ENCODE measurements around the gene JAK3. TPM values are rescaled to one million over a fixed set of nuclear protein-coding genes. Genes with fewer than 3 reads are reported as not detected.

Gene JAK3
- total and polyA plus RNA-seq, 10 donors = 30.6 to 203 (median 116) TPM

GRCh38 chr19:17811103-17811502 is 36.7 kb downstream of the JAK3 start:
- no peaks in the 10 kb centered on the region for H3K9me3 ChIP-seq
- intact Hi-C loops (cut with DNase I; ENCODE audit: low total_unique reads) = no loop called here
- TF ChIP-seq CTCF (IDR thresholded peaks at IDR 0.05 in 8 of 11, conservative IDR thresholded peaks at IDR 0.05 in 3 of 11) (no peak), POLR2AphosphoS5 (IDR thresholded peaks at IDR 0.05) (no peak), POLR2A (IDR thresholded peaks at IDR 0.05) (no peak)
- H3K4me3 ChIP-seq = no peak overlapping the region
- H3K27ac ChIP-seq = no peak overlapping the region
- H3K36me3 ChIP-seq = peaks cover 0 to under 1% (median 0%) of the 10 kb centered on the region in 6 donors
- H3K27me3 ChIP-seq (replicated peaks in 1 of 7) = peaks cover 0 to 27% (median 13%) of the 10 kb centered on the region in 7 donors
- 85 to 96% (median 90%) methylated on average over 2 of the region's 2 CpGs for WGBS, 5 donors
- no peak for DNase-seq
- H3K4me1 ChIP-seq = peaks cover 0 to 9% (median 2%) of the 10 kb centered on the region in 6 donors

GRCh38 chr19:17807731-17808316 is 40.0 kb downstream of the JAK3 start:
- peaks cover 0 to 27% (median 13%) of the 10 kb centered on the region in 7 donors for H3K27me3 ChIP-seq (replicated peaks in 1 of 7)
- H3K27ac ChIP-seq = no peak overlapping the region
- intact Hi-C loops (cut with DNase I; ENCODE audit: low total_unique reads) = no loop called here
- H3K36me3 ChIP-seq = no peaks in the 10 kb centered on the region
- H3K4me3 ChIP-seq = peak overlapping the region in 1 of 8 donors; percentile 22
- 47 to 76% (median 54%) methylated on average over 22 to 38 of the region's 38 CpGs for WGBS, 5 donors
- no peaks in the 10 kb centered on the region for H3K9me3 ChIP-seq
- TF ChIP-seq POLR2AphosphoS5 (IDR thresholded peaks at IDR 0.05) (peak in 1 of 3 donors; percentile 16), CTCF (IDR thresholded peaks at IDR 0.05 in 8 of 11, conservative IDR thresholded peaks at IDR 0.05 in 3 of 11) (no peak)
- peaks cover 0 to 20% (median 12%) of the 10 kb centered on the region in 6 donors for H3K4me1 ChIP-seq
- DNase-seq = peak; percentile 75

GRCh38 chr19:17806945-17807344 is 40.8 kb downstream of the JAK3 start:
- TF ChIP-seq POLR2AphosphoS5 (IDR thresholded peaks at IDR 0.05) (no peak), POLR2A (IDR thresholded peaks at IDR 0.05) (no peak), CTCF (IDR thresholded peaks at IDR 0.05 in 8 of 11, conservative IDR thresholded peaks at IDR 0.05 in 3 of 11) (no peak)
- Histone ChIP-seq H3K4me3 (no peak overlapping the region), H3K36me3 (no peaks in the 10 kb centered on the region), H3K27me3 (replicated peaks in 1 of 7) (peaks cover 0 to 22% (median 13%) of the 10 kb centered on the region in 7 donors), H3K27ac (no peak overlapping the region), H3K9me3 (no peaks in the 10 kb centered on the region), H3K4me1 (peaks cover 0 to 25% (median 14%) of the 10 kb centered on the region in 6 donors)
- intact Hi-C loops (cut with DNase I; ENCODE audit: low total_unique reads) = no loop called here
- DNase-seq = no peak
- whole genome bisulfite sequencing, 5 donors = 46 to 78% (median 61%) methylated on average over 3 of the region's 3 CpGs

- no peak for TF ChIP-seq CTCF (IDR thresholded peaks at IDR 0.05 in 8 of 11, conservative IDR thresholded peaks at IDR 0.05 in 3 of 11)
- no peak for TF ChIP-seq POLR2A (IDR thresholded peaks at IDR 0.05)
- TF ChIP-seq POLR2AphosphoS5 (IDR thresholded peaks at IDR 0.05) = no peak
- no peaks in the 10 kb centered on the region for H3K36me3 ChIP-seq
- no peak overlapping the region for H3K27ac ChIP-seq
- H3K4me3 ChIP-seq = no peak overlapping the region
- WGBS, 5 donors = 88 to 93% (median 90%) methylated on average over 4 of the region's 4 CpGs
- H3K4me1 ChIP-seq = peaks cover 0 to 25% (median 14%) of the 10 kb centered on the region in 6 donors
- intact Hi-C loops (cut with DNase I; ENCODE audit: low total_unique reads) = no loop called here
- H3K9me3 ChIP-seq = no peaks in the 10 kb centered on the region
- H3K27me3 ChIP-seq (replicated peaks in 1 of 7) = peaks cover 0 to 20% (median 13%) of the 10 kb centered on the region in 7 donors
- DNase-seq = no peak
Measured at GRCh38 chr19:17805427-17805826, 42.4 kb downstream of the JAK3 start.

Measured in spleen (tissue), 11 donors.